Anterior cingulate cortex (tissue), 58 donors: ENCODE results near the gene RGS12.
A peak's percentile ranks its signal among the peaks of the same experiment; 100 is the strongest.

Experiments
- DNase-seq, 58 donors: peaks; one replicate each; lab custom pipeline; 2025; lab: John Stamatoyannopoulos, UW

Gene RGS12

GRCh38 chr4:3292571-3293400, at the start of gene RGS12:
RGS12 (plus strand) TSS chr4:3293021; CDS start chr4:3316171, 23,150 bp downstream.
- peak; percentile 47 to 97 (median 93) for DNase-seq

DNA sequence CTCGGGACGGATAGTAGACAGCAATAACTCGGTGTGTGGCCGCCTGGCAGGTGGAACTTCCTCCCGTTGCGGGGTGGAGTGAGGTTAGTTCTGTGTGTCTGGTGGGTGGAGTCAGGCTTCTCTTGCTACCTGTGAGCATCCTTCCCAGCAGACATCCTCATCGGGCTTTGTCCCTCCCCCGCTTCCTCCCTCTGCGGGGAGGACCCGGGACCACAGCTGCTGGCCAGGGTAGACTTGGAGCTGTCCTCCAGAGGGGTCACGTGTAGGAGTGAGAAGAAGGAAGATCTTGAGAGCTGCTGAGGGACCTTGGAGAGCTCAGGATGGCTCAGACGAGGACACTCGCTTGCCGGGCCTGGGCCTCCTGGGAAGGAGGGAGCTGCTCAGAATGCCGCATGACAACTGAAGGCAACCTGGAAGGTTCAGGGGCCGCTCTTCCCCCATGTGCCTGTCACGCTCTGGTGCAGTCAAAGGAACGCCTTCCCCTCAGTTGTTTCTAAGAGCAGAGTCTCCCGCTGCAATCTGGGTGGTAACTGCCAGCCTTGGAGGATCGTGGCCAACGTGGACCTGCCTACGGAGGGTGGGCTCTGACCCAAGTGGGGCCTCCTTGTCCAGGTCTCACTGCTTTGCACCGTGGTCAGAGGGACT, 49.6 kb upstream of the RGS12 start:
- DNase-seq = no peak

DNA sequence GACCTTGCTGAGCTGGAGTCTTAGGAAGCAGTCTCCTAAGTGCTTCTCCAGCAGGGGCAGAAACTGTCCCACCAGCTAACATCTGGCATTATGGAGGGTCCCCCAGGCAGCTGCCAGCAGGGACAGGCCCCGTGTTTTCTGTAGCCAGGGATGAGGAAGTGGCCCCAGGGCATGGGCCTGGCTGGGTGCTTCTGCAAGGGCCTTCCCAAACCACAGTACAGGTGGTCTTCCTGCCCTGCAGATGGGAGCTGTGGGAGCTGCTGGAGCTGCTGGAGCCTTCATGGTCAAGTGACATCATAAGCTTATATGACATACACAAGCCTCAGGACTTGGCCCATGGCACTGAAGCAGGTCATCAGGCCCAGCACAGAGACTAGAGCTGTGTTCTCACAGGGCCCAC, 48.8 kb upstream of the RGS12 start:
- no peak for DNase-seq

GRCh38 chr4:3244747-3245146, 48.1 kb upstream of the RGS12 start:
- DNase-seq = no peak

GRCh38 chr4:3245676-3246075, 47.1 kb upstream of the RGS12 start:
- no peak for DNase-seq

GRCh38 chr4:3246458-3247398, 46.1 kb upstream of the RGS12 start:
- no peak for DNase-seq

DNA sequence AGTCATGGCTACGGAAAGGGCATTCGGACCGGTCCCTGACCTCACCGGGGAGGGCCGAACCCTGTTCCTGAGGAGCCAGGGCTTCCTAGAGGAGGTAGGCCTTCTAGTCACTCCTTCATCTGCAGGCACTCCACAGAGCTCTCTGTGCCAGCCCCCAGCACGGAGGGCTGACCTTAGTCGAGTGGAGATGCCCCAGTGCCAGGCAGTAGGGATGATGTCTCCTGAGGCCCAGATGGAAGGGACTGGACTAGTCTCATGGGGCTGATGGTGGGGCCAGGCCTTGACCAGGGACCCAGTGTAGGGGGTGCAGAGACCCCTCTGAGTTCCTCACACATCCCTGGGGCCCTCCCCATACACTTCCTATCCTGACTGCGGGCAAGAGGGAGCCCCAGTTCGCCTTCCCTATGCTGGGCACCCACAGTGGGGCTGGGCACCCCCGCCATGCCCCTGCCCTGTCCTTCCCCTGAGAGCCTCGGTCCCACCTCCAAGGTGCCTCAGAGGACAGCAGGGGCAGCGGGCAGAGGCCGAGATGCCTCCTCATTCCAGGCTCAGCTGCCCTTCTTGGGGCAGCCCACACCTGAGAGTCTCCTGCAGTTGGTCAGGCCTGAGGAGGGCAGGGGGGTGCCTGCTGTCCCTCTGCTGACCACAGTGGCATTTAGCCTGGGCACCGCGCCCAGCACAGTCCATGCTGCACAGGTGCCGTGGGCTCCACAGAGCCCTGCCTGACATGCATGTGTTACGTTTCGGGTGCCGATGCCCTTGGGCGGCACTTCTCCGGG, 45.2 kb upstream of the RGS12 start:
- no peak for DNase-seq

DNA sequence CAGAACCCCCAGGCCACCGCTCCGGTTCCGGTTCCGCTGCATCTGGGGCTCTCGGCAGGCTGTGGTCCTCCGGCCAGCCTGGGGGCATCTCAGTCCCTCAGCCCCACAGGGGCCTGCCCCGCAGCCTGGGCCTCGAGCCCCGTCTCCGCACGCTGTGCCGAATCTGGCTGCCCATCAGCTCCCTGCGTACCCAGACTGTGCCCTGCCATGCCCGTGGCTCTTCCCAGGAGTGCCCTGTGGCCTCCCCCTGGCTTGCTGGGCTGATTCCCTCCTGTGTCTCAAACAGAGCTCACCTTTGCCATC, 44.7 kb upstream of the RGS12 start:
- no peak for DNase-seq

GRCh38 chr4:3248811-3249661, 43.8 kb upstream of the RGS12 start, which contains the start of gene MSANTD1:
MSANTD1 (plus strand) TSS chr4:3249159; CDS start chr4:3249223, 64 bp downstream.
- peak in 1 of 58 donors; percentile 31 for DNase-seq

DNA sequence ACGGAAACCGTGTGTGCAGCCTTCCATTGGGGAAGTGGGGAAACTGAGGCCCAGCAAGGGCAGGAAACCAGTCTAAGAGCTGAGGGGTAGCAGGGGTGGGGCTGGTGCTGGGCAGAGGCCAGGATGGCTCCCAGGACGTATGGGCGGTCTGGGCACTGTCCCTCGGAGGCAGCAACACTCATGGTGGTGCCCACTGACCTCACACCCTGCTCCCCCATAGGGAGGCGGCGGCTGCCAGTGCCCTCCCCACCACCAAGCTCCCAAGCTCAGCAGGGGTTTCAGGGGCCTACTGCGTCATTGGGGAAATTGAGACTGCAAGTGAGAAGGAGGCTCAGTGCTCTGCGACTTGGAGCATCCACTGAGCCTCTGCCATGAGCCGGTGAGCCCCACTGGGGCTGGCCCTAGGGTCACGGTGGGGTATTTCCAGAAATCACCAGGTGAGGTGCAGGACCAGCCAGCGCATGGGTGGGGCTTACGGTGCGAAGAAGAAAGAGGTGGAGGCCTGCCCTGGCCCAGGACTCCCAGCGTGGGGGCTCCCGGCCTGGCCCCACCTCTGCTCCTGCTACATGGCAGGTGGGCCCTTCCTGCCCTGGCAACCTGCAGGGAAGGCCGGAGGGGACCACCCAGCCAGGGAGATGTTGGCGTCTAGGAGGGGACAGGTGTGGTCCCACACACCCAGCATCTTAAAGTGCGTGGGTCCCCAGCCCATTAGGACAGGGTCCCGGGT, 42.9 kb upstream of the RGS12 start:
- no peak for DNase-seq

DNA sequence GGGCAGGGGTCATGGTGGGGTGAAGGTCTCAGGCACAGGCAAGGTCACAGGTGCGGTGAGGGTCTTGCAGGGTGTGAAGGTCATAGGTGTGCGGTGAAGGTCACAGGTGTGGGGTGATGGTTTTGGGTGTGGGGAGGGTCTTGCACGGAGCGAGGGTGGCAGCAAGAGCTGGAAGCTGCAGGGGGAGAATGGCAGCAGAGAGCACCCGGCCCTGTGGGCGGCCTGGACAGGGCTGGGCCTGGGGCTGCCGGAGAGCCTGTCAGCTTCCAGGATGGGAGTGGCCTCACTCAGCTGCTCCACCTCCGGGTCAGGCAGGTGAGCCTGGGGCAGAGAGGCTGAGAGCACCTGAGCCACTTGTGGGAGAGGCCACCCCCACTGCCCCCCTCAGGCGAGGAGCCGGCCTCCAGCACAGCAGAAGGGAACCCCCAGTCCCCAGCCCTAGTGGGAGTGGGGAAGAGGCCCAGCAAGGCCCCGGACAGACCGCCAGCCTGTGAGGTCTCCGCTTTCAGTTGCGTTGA, 42.3 kb upstream of the RGS12 start:
- no peak for DNase-seq

- DNase-seq = no peak
Measured at GRCh38 chr4:3250956-3251690, 41.7 kb upstream of the RGS12 start.

GRCh38 chr4:3251691-3252479, 40.9 kb upstream of the RGS12 start:
- no peak for DNase-seq

- no peak for DNase-seq
Measured at GRCh38 chr4:3252480-3252828, 40.4 kb upstream of the RGS12 start.

DNA sequence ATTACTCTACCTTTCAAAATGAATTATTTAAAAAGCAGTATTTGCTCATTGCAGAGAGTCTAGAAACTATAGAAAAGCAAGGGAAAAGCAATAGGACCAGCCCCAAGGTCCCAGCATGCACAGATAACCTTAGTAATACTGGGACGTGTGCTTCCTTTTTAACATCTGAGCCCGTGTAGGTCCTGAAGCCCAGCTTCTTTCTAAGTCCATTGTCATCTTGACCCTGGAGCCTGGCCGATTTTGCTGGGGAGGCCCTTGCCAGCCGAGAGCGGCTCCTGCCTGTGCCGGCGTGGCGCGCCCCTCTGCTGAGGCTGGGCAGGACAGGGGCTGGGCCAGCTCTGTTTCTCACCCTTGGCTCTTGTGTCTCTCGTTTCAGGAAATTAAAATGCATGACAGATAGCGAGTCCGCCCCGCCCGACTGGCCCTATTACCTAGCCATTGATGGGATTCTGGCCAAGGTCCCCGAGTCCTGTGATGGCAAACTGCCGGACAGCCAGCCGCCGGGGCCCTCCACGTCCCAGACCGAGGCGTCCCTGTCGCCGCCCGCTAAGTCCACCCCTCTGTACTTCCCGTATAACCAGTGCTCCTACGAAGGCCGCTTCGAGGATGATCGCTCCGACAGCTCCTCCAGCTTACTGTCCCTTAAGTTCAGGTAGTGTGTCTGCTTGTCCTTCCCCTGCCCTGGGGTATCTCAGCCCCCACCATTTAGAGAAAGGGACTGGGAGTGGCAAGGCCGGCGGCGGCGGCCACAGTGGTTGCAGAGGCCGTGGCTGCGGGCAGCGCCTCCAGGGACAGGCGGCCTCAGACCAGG, 39.8 kb upstream of the RGS12 start:
- DNase-seq = no peak

- no peak for DNase-seq
Measured at GRCh38 chr4:3253808-3254207, 39.0 kb upstream of the RGS12 start.
